ENCODE data around the gene CEP85.

- TF ChIP-seq CTCF (conservative IDR thresholded peaks at IDR 0.05; ENCODE audit: low read length) (peak; percentile 66), EZH2phosphoT487 (IDR thresholded peaks at IDR 0.05; ENCODE audit: borderline replicate concordance, low read depth, low read length) (no peak)
These were observed 94.0 kb downstream of the CEP85 start for GRCh38 chr1:26327956-26328362.
